HCT116 (cell line): ENCODE data around the gene CENATAC. TPM values are rescaled to one million over a fixed set of nuclear protein-coding genes. Genes with fewer than 3 reads are reported as not detected.

Experiments used
- ATAC-seq: fragments of 200-7000 bp; cut with Tn5 transposase; 2 replicates; pipeline ENCODE4 v1.9.1; 2020; ENCODE audit warnings: mild to moderate bottlenecking, moderate library complexity
- BruUV-seq: library from RNA; stranded (reverse); fragments of 400-500 nt; replicated peaks from 2 replicates; lab custom pipeline; 2021; lab: Mats Ljungman, UMichigan
- CTCF ChIA-PET: fragments of 300-600 bp; sonication (Branson Sonifier 250); formaldehyde crosslinking; loops from one replicate; lab custom pipeline; 2021; ENCODE audit warnings: antibody characterized with exemption; lab: Charles Lee
- POLR2A ChIA-PET: fragments of 300-600, 350-600 bp; sonication (Branson Sonifier 250); formaldehyde crosslinking; loops from one replicate; lab custom pipeline; 2021; ENCODE audit warnings: antibody characterized with exemption; lab: Charles Lee
- RAD21 ChIA-PET, 2 experiments: fragments of 300-600 bp; sonication (Branson Sonifier 250); formaldehyde crosslinking; loops; one replicate each; lab custom pipeline; 2023; ENCODE audit warnings: low total read pairs in 2 of 2; ENCODE audit not compliant: uncharacterized antibody in 2 of 2, unreplicated experiment in 2 of 2, low non-redundant PET in 1 of 2; lab: Charles Lee
- DNase-seq: peaks from one replicate; pipeline ENCODE4 v3.0.0-alpha.2; 2010; ENCODE audit warnings: low read depth, low spot score
- H2AFZ ChIP-seq: fragments of 200-600 bp; shearing (Covaris generic), sonication (generic); 2 replicates; pipeline ENCODE4 v1.6.1; 2017; ENCODE audit warnings: low read depth, mixed run types, mixed read lengths, antibody characterized with exemption, low read length; ENCODE audit not compliant: poor library complexity, severe bottlenecking
- H3K27ac ChIP-seq: 2 replicates; pipeline ENCODE4 v1.5.1; 2012; ENCODE audit warnings: low read depth, low read length
- H3K27me3 ChIP-seq: fragments of 200-600 bp; sonication (generic); 2 replicates; pipeline ENCODE4 v1.6.1; 2016; ENCODE audit warnings: mixed run types, low read length, mixed read lengths; ENCODE audit not compliant: insufficient read depth
- H3K36me3 ChIP-seq, 2 experiments: fragments of 200-500 bp in 1 of 2; fragments of 200-600 bp in 1 of 2; sonication (Bioruptor generic) in 1 of 2; sonication (generic) in 1 of 2; 2 replicates each; pipeline versions ENCODE4 v1.5.1 to v1.6.1; 2014 to 2016; ENCODE audit warnings: low read length in 2 of 2, inconsistent platforms in 1 of 2, mixed read lengths in 1 of 2, mixed run types in 1 of 2; ENCODE audit not compliant: insufficient read depth in 2 of 2, control insufficient read depth in 1 of 2
- H3K4me1 ChIP-seq, 2 experiments: fragments of 200-600 bp in 1 of 2; sonication (generic) in 1 of 2; 2 replicates each; pipeline versions ENCODE4 v1.5.1 to v1.6.1; 2012 to 2017; ENCODE audit warnings: low read length in 2 of 2, inconsistent platforms in 1 of 2, mild to moderate bottlenecking in 1 of 2, mixed read lengths in 1 of 2, mixed run types in 1 of 2, moderate library complexity in 1 of 2; ENCODE audit not compliant: insufficient read depth in 2 of 2, control insufficient read depth in 1 of 2
- H3K4me2 ChIP-seq: fragments of 200-600 bp; sonication (generic); 2 replicates; pipeline ENCODE4 v1.6.1; 2017; ENCODE audit warnings: mixed run types, low read length, mixed read lengths
- H3K4me3 ChIP-seq, 2 experiments: fragments of 200-600 bp in 1 of 2; sonication (generic) in 1 of 2; replicated peaks in 1 of 2; 2 replicates each; pipeline ENCODE4 v1.5.1; 2011 to 2016; ENCODE audit warnings: low read length in 2 of 2, control low read depth in 1 of 2, low read depth in 1 of 2, mild to moderate bottlenecking in 1 of 2, mixed read lengths in 1 of 2, mixed run types in 1 of 2
- H3K79me2 ChIP-seq: fragments of 200-600 bp; sonication (generic); 2 replicates; pipeline ENCODE4 v1.6.1; 2017; ENCODE audit warnings: mild to moderate bottlenecking, mixed run types, low read length, moderate library complexity, mixed read lengths; ENCODE audit not compliant: insufficient read depth
- H3K9ac ChIP-seq: fragments of 200-600 bp; sonication (generic); 2 replicates; pipeline ENCODE4 v1.6.1; 2016; ENCODE audit warnings: low read length, mixed read lengths
- H3K9me2 ChIP-seq: fragments of 200-600 bp; sonication (generic), shearing (Covaris generic); 2 replicates; pipeline ENCODE4 v1.6.1; 2017; ENCODE audit warnings: mixed run types, mild to moderate bottlenecking, moderate library complexity; ENCODE audit not compliant: insufficient read depth
- H3K9me3 ChIP-seq, 2 experiments: fragments of 200-500 bp in 1 of 2; fragments of 200-600 bp in 1 of 2; sonication (Bioruptor generic) in 1 of 2; sonication (generic) in 1 of 2; 2 replicates each; pipeline ENCODE4 v1.6.1; 2014 to 2017; ENCODE audit warnings: low read length in 2 of 2, mixed read lengths in 2 of 2, inconsistent platforms in 1 of 2, low read depth in 1 of 2, mild to moderate bottlenecking in 1 of 2, mixed run types in 1 of 2, moderate library complexity in 1 of 2; ENCODE audit not compliant: control insufficient read depth in 1 of 2, insufficient read depth in 1 of 2
- H4K20me1 ChIP-seq: fragments of 200-600 bp; sonication (generic), shearing (Covaris generic); 2 replicates; pipeline ENCODE4 v1.6.1; 2017; ENCODE audit warnings: mixed run types, mild to moderate bottlenecking, moderate library complexity; ENCODE audit not compliant: insufficient read depth
- CBX3 ChIP-seq: IDR thresholded peaks from 2 replicates; pipeline ENCODE4 v1.6.1; 2012; ENCODE audit warnings: low read depth
- EGR1 ChIP-seq: IDR thresholded peaks from 2 replicates; pipeline ENCODE4 v1.6.1; 2012; ENCODE audit warnings: low read depth
- ELF1 ChIP-seq: IDR thresholded peaks from 2 replicates; pipeline ENCODE4 v1.6.1; 2012; ENCODE audit warnings: low read depth, borderline replicate concordance
- EZH2phosphoT487 ChIP-seq: fragments of 200-600 bp; IDR thresholded peaks from 2 replicates; pipeline ENCODE4 v1.6.1; 2018; ENCODE audit warnings: antibody characterized with exemption, borderline replicate concordance
- JUND ChIP-seq: IDR thresholded peaks from 2 replicates; pipeline ENCODE4 v1.6.1; 2012
- POLR2A ChIP-seq: IDR thresholded peaks from 2 replicates; pipeline ENCODE4 v1.7.0; 2011; ENCODE audit warnings: borderline replicate concordance; ENCODE audit not compliant: insufficient read depth, insufficient read length; ENCODE audit errors: extremely low read depth
- POLR2AphosphoS5 ChIP-seq: IDR thresholded peaks from 2 replicates; pipeline ENCODE4 v1.6.1; 2011; ENCODE audit warnings: mild to moderate bottlenecking, low read depth, low read length, moderate library complexity
- RAD21 ChIP-seq: IDR thresholded peaks from 2 replicates; pipeline ENCODE4 v1.6.1; 2012; ENCODE audit warnings: low read depth, mild to moderate bottlenecking
- SIN3A ChIP-seq: IDR thresholded peaks from 2 replicates; pipeline ENCODE4 v1.6.1; 2012; ENCODE audit warnings: low read depth
- SP1 ChIP-seq: IDR thresholded peaks from 2 replicates; pipeline ENCODE4 v1.6.1; 2012; ENCODE audit warnings: low read depth
- TCF7L2 ChIP-seq: IDR thresholded peaks from 2 replicates; pipeline ENCODE4 v1.7.0; 2011; ENCODE audit warnings: borderline replicate concordance, inconsistent platforms; ENCODE audit not compliant: insufficient read depth, insufficient read length; ENCODE audit errors: extremely low read depth
- YY1 ChIP-seq: IDR thresholded peaks from 2 replicates; pipeline ENCODE4 v1.6.1; 2011; ENCODE audit warnings: low read length, low read depth, moderate library complexity, mild to moderate bottlenecking; ENCODE audit not compliant: insufficient replicate concordance; ENCODE audit errors: extremely low read depth
- ZFX ChIP-seq: fragments of 450-650 bp; IDR thresholded peaks from 2 replicates; pipeline ENCODE4 v1.6.1; 2017
- intact Hi-C: fragments of 100-400 bp; cut with micrococcal nuclease; formaldehyde crosslinking; loops from 2 replicates; pipeline ENCODE4 v1.10.0; 2022
- total RNA-seq: library from RNA; stranded (reverse); gene quantifications from one replicate; pipeline ENCODE4 v1.2.1, GENCODE V29; 2021; ENCODE audit not compliant: unreplicated experiment
- TF ChIP-seq, protein P1 (sequence below): IDR thresholded peaks from 2 replicates; pipeline ENCODE4 v1.6.1; 2012
- TF ChIP-seq, protein P2 (sequence below): IDR thresholded peaks from 2 replicates; pipeline ENCODE4 v1.6.1; 2012
- TF ChIP-seq, protein P3 (sequence below): IDR thresholded peaks from 2 replicates; pipeline ENCODE4 v1.6.1; 2012; ENCODE audit warnings: low read depth
- TF ChIP-seq, protein P4 (sequence below), 3 experiments: fragments of 200-600 bp in 1 of 3; sonication (generic) in 1 of 3; IDR thresholded peaks in 2 of 3; conservative IDR thresholded peaks in 1 of 3; 2 replicates each; pipeline ENCODE4 v1.5.1; 2012 to 2017; ENCODE audit warnings: low read depth in 2 of 3, low read length in 2 of 3, antibody characterized with exemption in 1 of 3, borderline replicate concordance in 1 of 3, control low read depth in 1 of 3, mild to moderate bottlenecking in 1 of 3, mixed read lengths in 1 of 3, mixed run types in 1 of 3, moderate library complexity in 1 of 3; ENCODE audit not compliant: insufficient read depth in 1 of 3

The CENATAC gene
- total RNA-seq, 1 experiment from 2014 or later: 28.9 TPM

DNA sequence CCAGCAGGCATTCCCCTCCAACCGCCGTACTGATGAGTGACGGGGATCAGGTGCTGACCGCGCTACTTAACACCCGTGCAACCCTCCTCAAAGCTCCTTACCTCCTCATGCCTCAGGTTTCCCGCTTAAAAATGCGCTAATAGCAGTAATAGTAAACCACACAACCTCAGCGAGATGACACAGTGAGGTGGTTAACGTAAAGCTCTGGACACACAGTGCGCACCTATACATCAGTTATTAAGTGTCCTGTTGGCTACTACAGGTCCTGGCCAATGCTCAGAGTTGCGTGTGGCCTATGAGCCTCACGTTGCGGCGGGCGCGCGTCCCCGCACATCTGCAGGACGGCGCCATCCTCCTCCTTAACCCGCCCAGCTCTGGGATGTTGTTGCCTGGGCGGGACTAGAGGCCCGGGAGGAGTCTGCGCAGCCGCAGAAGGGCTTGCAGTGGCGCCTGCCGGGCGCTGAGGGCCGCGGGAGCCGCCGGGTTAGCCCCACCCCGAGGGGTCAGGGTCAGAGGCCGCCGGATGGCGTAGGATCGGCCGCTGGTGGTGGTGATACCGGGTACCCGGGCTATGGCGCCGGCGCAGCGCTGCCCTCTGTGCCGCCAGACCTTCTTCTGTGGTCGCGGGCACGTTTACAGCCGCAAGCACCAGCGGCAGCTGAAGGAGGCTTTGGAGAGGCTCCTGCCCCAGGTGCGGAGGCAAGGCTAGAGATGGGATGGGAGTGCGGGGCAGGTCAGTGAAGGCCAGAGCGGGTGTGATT is at the start of gene CENATAC (continued):
- TF ChIP-seq POLR2AphosphoS5 (peak; percentile 98), JUND (no peak), POLR2A (peak; percentile 99), EZH2phosphoT487 (no peak), EGR1 (peak; percentile 51)
- TF ChIP-seq, protein P1, sequence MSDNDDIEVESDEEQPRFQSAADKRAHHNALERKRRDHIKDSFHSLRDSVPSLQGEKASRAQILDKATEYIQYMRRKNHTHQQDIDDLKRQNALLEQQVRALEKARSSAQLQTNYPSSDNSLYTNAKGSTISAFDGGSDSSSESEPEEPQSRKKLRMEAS: peak; percentile 69; the same call in 1 of the 2 replicates
- TF ChIP-seq, all 23 proteins: peak for 9

DNA sequence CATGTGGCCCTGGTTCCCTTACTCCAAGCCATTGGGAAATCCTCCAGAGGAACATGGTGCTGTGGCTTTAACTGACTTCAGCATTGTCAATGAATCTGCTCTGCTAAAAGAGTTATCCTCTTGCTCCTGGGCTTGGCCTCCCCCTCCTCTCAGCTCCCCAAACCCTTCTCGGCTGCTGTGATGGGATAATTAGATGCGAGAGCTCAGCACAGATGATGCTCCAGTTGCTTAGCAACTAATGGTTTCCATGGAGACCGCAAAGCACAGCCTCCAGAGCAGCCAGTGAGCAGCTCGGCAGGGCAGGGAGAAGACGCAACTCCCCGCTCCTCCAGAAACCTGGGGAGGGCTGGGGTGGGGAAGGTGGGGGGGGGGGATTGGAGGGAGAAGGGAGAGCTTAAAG is 44.7 kb upstream of the CENATAC start:
- Histone ChIP-seq H3K36me3 (no peaks in the 10 kb centered on the region), H3K27ac (no peak overlapping the region), H4K20me1 (no peaks in the 10 kb centered on the region), H3K79me2 (no peaks in the 10 kb centered on the region), H3K9ac (no peak overlapping the region), H3K4me1 (peaks cover 0 to 19% of the 10 kb centered on the region in 2 experiments; a peak in 2 of 4 replicates), H3K4me3 (no peak overlapping the region)
- intact Hi-C loops: no loop called here
- POLR2A ChIA-PET: interaction anchor here (0.6 kb wide), 1 partner anchor 9 kb away, joined by 4 read pairs; no protein-coding TSS in a partner anchor
- CTCF ChIA-PET: no interaction called here
- TF ChIP-seq CBX3: no peak
- TF ChIP-seq, protein P2, sequence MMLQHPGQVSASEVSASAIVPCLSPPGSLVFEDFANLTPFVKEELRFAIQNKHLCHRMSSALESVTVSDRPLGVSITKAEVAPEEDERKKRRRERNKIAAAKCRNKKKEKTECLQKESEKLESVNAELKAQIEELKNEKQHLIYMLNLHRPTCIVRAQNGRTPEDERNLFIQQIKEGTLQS: no peak
- TF ChIP-seq, protein P3, sequence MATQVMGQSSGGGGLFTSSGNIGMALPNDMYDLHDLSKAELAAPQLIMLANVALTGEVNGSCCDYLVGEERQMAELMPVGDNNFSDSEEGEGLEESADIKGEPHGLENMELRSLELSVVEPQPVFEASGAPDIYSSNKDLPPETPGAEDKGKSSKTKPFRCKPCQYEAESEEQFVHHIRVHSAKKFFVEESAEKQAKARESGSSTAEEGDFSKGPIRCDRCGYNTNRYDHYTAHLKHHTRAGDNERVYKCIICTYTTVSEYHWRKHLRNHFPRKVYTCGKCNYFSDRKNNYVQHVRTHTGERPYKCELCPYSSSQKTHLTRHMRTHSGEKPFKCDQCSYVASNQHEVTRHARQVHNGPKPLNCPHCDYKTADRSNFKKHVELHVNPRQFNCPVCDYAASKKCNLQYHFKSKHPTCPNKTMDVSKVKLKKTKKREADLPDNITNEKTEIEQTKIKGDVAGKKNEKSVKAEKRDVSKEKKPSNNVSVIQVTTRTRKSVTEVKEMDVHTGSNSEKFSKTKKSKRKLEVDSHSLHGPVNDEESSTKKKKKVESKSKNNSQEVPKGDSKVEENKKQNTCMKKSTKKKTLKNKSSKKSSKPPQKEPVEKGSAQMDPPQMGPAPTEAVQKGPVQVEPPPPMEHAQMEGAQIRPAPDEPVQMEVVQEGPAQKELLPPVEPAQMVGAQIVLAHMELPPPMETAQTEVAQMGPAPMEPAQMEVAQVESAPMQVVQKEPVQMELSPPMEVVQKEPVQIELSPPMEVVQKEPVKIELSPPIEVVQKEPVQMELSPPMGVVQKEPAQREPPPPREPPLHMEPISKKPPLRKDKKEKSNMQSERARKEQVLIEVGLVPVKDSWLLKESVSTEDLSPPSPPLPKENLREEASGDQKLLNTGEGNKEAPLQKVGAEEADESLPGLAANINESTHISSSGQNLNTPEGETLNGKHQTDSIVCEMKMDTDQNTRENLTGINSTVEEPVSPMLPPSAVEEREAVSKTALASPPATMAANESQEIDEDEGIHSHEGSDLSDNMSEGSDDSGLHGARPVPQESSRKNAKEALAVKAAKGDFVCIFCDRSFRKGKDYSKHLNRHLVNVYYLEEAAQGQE: no peak
- no peak for TF ChIP-seq RAD21
- no peak for TF ChIP-seq YY1
- TF ChIP-seq ZFX: no peak
- TF ChIP-seq, protein P1: no peak
- no peak for TF ChIP-seq JUND
- TF ChIP-seq, protein P4, sequence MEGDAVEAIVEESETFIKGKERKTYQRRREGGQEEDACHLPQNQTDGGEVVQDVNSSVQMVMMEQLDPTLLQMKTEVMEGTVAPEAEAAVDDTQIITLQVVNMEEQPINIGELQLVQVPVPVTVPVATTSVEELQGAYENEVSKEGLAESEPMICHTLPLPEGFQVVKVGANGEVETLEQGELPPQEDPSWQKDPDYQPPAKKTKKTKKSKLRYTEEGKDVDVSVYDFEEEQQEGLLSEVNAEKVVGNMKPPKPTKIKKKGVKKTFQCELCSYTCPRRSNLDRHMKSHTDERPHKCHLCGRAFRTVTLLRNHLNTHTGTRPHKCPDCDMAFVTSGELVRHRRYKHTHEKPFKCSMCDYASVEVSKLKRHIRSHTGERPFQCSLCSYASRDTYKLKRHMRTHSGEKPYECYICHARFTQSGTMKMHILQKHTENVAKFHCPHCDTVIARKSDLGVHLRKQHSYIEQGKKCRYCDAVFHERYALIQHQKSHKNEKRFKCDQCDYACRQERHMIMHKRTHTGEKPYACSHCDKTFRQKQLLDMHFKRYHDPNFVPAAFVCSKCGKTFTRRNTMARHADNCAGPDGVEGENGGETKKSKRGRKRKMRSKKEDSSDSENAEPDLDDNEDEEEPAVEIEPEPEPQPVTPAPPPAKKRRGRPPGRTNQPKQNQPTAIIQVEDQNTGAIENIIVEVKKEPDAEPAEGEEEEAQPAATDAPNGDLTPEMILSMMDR (IDR thresholded peaks at IDR 0.05 in 2 of 3, conservative IDR thresholded peaks at IDR 0.05 in 1 of 3; ENCODE audit: borderline replicate concordance in 1 of 3, insufficient read depth in 1 of 3, low read depth in 2 of 3, low read length in 2 of 3): no peak
- TF ChIP-seq TCF7L2: no peak
- TF ChIP-seq POLR2AphosphoS5: no peak
- no peak for TF ChIP-seq SP1
- no peak for TF ChIP-seq EZH2phosphoT487
- TF ChIP-seq ELF1: no peak
- no peak for TF ChIP-seq SIN3A
- TF ChIP-seq, all 23 proteins: peak for 0
- Histone ChIP-seq H3K9me3 (no peaks in the 10 kb centered on the region), H3K4me2 (no peak overlapping the region), H3K9me2 (no peaks in the 10 kb centered on the region), H3K27me3 (no peaks in the 10 kb centered on the region), H2AFZ (no peak overlapping the region)
- BruUV-seq: no TSS peak
- ATAC-seq (no peak), DNase-seq (no peak)
- RAD21 ChIA-PET: no interaction called here
